GM23338 (cell line): ENCODE results near the gene DCAF7. TPM values are rescaled to one million over a fixed set of nuclear protein-coding genes. Genes with fewer than 3 reads are reported as not detected.

Experiments used
- ATAC-seq: fragments of 200-7000 bp; cut with Tn5 transposase; 3 replicates; pipeline ENCODE4 v1.9.1; 2020
- DNase-seq: peaks from one replicate; pipeline ENCODE4 v3.0.0-alpha.2; 2015; ENCODE audit warnings: low spot score
- H2AFZ ChIP-seq: fragments of 200-600 bp; sonication (generic); 2 replicates; pipeline ENCODE4 v1.8.0; 2016; ENCODE audit warnings: antibody characterized with exemption, mild to moderate bottlenecking, moderate library complexity
- H3F3A ChIP-seq: fragments of 200-600 bp; sonication (generic); replicated peaks from 2 replicates; pipeline ENCODE4 v1.8.0; 2017; ENCODE audit warnings: antibody characterized with exemption, mixed run types, low read depth
- H3K27ac ChIP-seq: fragments of 200-600 bp; sonication (generic); 2 replicates; pipeline ENCODE4 v1.6.1; 2016; ENCODE audit warnings: low read depth
- H3K27me3 ChIP-seq: fragments of 200-600 bp; sonication (generic); 2 replicates; pipeline ENCODE4 v1.8.0; 2016; ENCODE audit warnings: mild to moderate bottlenecking, mixed run types, moderate library complexity; ENCODE audit not compliant: insufficient read depth
- H3K36me3 ChIP-seq: fragments of 200-600 bp; sonication (generic); 2 replicates; pipeline ENCODE4 v1.8.0; 2016; ENCODE audit warnings: mild to moderate bottlenecking; ENCODE audit not compliant: insufficient read depth
- H3K4me1 ChIP-seq: fragments of 200-600 bp; sonication (generic); 2 replicates; pipeline ENCODE4 v1.8.0; 2016; ENCODE audit warnings: mild to moderate bottlenecking, moderate library complexity; ENCODE audit not compliant: insufficient read depth
- H3K4me2 ChIP-seq: fragments of 200-600 bp; sonication (generic); 2 replicates; pipeline ENCODE4 v1.7.1; 2017; ENCODE audit warnings: mixed run types
- H3K4me3 ChIP-seq: fragments of 200-600 bp; sonication (generic); 2 replicates; pipeline ENCODE4 v1.6.1; 2016; ENCODE audit warnings: mixed run types
- H3K79me2 ChIP-seq: fragments of 200-600 bp; sonication (generic); replicated peaks from 2 replicates; pipeline ENCODE4 v1.8.0; 2017; ENCODE audit warnings: mild to moderate bottlenecking; ENCODE audit not compliant: insufficient read depth
- H3K9me2 ChIP-seq: fragments of 200-600 bp; sonication (generic); 2 replicates; pipeline ENCODE4 v1.8.0; 2017; ENCODE audit not compliant: insufficient read depth
- H4K20me1 ChIP-seq: fragments of 200-600 bp; sonication (generic); replicated peaks from 2 replicates; pipeline ENCODE4 v1.8.0; 2017; ENCODE audit warnings: mild to moderate bottlenecking; ENCODE audit not compliant: insufficient read depth
- H3K27ac Mint-ChIP-seq: 2 replicates; pipeline ENCODE4 v1.8.0; 2020; ENCODE audit warnings: inconsistent platforms, mild to moderate bottlenecking, moderate library complexity, mixed read lengths
- H3K27me3 Mint-ChIP-seq: 3 replicates; pipeline ENCODE4 v1.8.0; 2022; ENCODE audit warnings: low read depth, mild to moderate bottlenecking, moderate library complexity, mixed read lengths, inconsistent platforms; ENCODE audit not compliant: insufficient read depth, poor library complexity
- H3K36me3 Mint-ChIP-seq: 3 replicates; pipeline ENCODE4 v1.8.0; 2021; ENCODE audit warnings: low read depth, mild to moderate bottlenecking, inconsistent platforms, moderate library complexity, mixed read lengths
- H3K4me1 Mint-ChIP-seq: 3 replicates; pipeline ENCODE4 v1.8.0; 2020; ENCODE audit warnings: mild to moderate bottlenecking, inconsistent platforms, mixed read lengths
- H3K4me3 Mint-ChIP-seq: 3 replicates; pipeline ENCODE4 v1.8.0; 2021; ENCODE audit warnings: moderate library complexity, mild to moderate bottlenecking, inconsistent platforms, mixed read lengths
- H3K9me3 Mint-ChIP-seq: 3 replicates; pipeline ENCODE4 v1.8.0; 2020; ENCODE audit warnings: moderate library complexity, mild to moderate bottlenecking, inconsistent platforms, mixed read lengths
- CREB1 ChIP-seq: fragments of 250-450 bp; sonication (Bioruptor Pico); IDR thresholded peaks from 2 replicates; pipeline ENCODE4 v1.5.0; 2020; ENCODE audit warnings: low read depth, mild to moderate bottlenecking, moderate library complexity
- CTCF ChIP-seq, 2 experiments: fragments of 200-600 bp in 1 of 2; sonication (generic) in 1 of 2; conservative IDR thresholded peaks; 2 replicates each; pipeline versions ENCODE4 v1.5.1 to v1.6.1; 2016 to 2017; ENCODE audit warnings: antibody characterized with exemption in 2 of 2, low read depth in 2 of 2, mild to moderate bottlenecking in 2 of 2, moderate library complexity in 1 of 2
- EZH2phosphoT487 ChIP-seq: fragments of 200-600 bp; sonication (generic); IDR thresholded peaks from one replicate; pipeline ENCODE4 v1.8.1; 2018; ENCODE audit warnings: antibody characterized with exemption; ENCODE audit not compliant: unreplicated experiment
- JUNB ChIP-seq: IDR thresholded peaks from one replicate; pipeline ENCODE4 v1.6.1; 2016; ENCODE audit warnings: antibody characterized with exemption; ENCODE audit not compliant: unreplicated experiment
- NANOG ChIP-seq: IDR thresholded peaks from 2 replicates; pipeline ENCODE4 v1.6.1; 2016; ENCODE audit warnings: antibody characterized with exemption, borderline replicate concordance
- STAT1 ChIP-seq: IDR thresholded peaks from one replicate; pipeline ENCODE4 v1.6.1; 2016; ENCODE audit warnings: antibody characterized with exemption; ENCODE audit not compliant: unreplicated experiment
- ZNF331 ChIP-seq: fragments of 250-450 bp; sonication (Bioruptor Pico); IDR thresholded peaks from 2 replicates; pipeline ENCODE4 v1.5.0; 2020; ENCODE audit warnings: low read depth, mild to moderate bottlenecking, moderate library complexity
- polyA plus RNA-seq: library from polyadenylated mRNA; unstranded; fragments of >200 nt; fragmentation: Nextera tagmentation; extraction: Ambion mirVana; gene quantifications from 2 replicates; pipeline ENCODE4 v1.2.1, GENCODE V29; 2016
- total RNA-seq: library from RNA; depleted of rRNA; stranded (reverse); fragments of >200 nt; shearing (Covaris generic); gene quantifications from 2 replicates; pipeline ENCODE4 v1.2.3, GENCODE V29; 2014

DCAF7 gene
- total and polyA plus RNA-seq, 2 experiments from 2014 or later = 31.3 to 60.1 TPM

GRCh38 chr17:63512388-63512787, 37.9 kb upstream of the DCAF7 start:
- ATAC-seq (no peak), DNase-seq (no peak)
- Histone ChIP-seq H2AFZ (no peak overlapping the region), H3K9me2 (no peaks in the 10 kb centered on the region), H3K27me3 (no peaks in the 10 kb centered on the region), H3F3A (no peaks in the 10 kb centered on the region), H3K4me3 (no peak overlapping the region), H3K79me2 (no peaks in the 10 kb centered on the region), H3K27ac (no peak overlapping the region), H3K4me1 (no peaks in the 10 kb centered on the region), H3K4me2 (no peak overlapping the region), H4K20me1 (no peaks in the 10 kb centered on the region), H3K36me3 (no peaks in the 10 kb centered on the region)
- TF ChIP-seq CREB1 (CRISPR knock-in tag) (no peak), STAT1 (no peak), CTCF (conservative IDR thresholded peaks at IDR 0.05; ENCODE audit: low read depth in 2 of 2) (no peak), JUNB (no peak)
- no peak overlapping the region for H3K27ac Mint-ChIP-seq
- no peaks in the 10 kb centered on the region for H3K36me3 Mint-ChIP-seq
- H3K4me3 Mint-ChIP-seq = no peak overlapping the region
- H3K27me3 Mint-ChIP-seq = peaks cover 2% of the 10 kb centered on the region
- H3K9me3 Mint-ChIP-seq = no peaks in the 10 kb centered on the region; the same call in 2 of the 3 replicates
- H3K4me1 Mint-ChIP-seq = no peaks in the 10 kb centered on the region

GRCh38 chr17:63512896-63513644, 37.2 kb upstream of the DCAF7 start:
- H2AFZ ChIP-seq = no peak overlapping the region
- no peak for DNase-seq
- TF ChIP-seq ZNF331 (CRISPR knock-in tag) = no peak
- no peak for TF ChIP-seq NANOG
- no peak overlapping the region for H3K4me2 ChIP-seq
- Mint-ChIP-seq H3K36me3 (no peaks in the 10 kb centered on the region), H3K27ac (no peak overlapping the region), H3K27me3 (peaks cover 1% of the 10 kb centered on the region), H3K4me3 (no peak overlapping the region), H3K4me1 (no peaks in the 10 kb centered on the region), H3K9me3 (no peaks in the 10 kb centered on the region; the same call in 2 of the 3 replicates)
- no peak overlapping the region for H3K27ac ChIP-seq
- no peaks in the 10 kb centered on the region for H3K4me1 ChIP-seq
- H3K79me2 ChIP-seq = no peaks in the 10 kb centered on the region
- no peaks in the 10 kb centered on the region for H3K9me2 ChIP-seq
- H3K36me3 ChIP-seq = no peaks in the 10 kb centered on the region
- H3F3A ChIP-seq = no peaks in the 10 kb centered on the region
- no peak for ATAC-seq
- no peaks in the 10 kb centered on the region for H3K27me3 ChIP-seq
- H3K4me3 ChIP-seq = no peak overlapping the region
- no peaks in the 10 kb centered on the region for H4K20me1 ChIP-seq

- Mint-ChIP-seq H3K4me3 (no peak overlapping the region), H3K36me3 (no peaks in the 10 kb centered on the region), H3K27ac (no peak overlapping the region), H3K4me1 (no peaks in the 10 kb centered on the region), H3K9me3 (no peaks in the 10 kb centered on the region; the same call in 2 of the 3 replicates), H3K27me3 (peaks cover 1% of the 10 kb centered on the region)
- H3K79me2 ChIP-seq = no peaks in the 10 kb centered on the region
- no peak overlapping the region for H3K4me3 ChIP-seq
- H3K27me3 ChIP-seq = no peaks in the 10 kb centered on the region
- ATAC-seq (no peak), DNase-seq (no peak)
- H3K9me2 ChIP-seq = no peaks in the 10 kb centered on the region
- no peaks in the 10 kb centered on the region for H4K20me1 ChIP-seq
- no peak overlapping the region for H3K4me2 ChIP-seq
- no peak overlapping the region for H2AFZ ChIP-seq
- no peaks in the 10 kb centered on the region for H3F3A ChIP-seq
- TF ChIP-seq EZH2phosphoT487 = no peak
- no peak overlapping the region for H3K27ac ChIP-seq
- H3K4me1 ChIP-seq = no peaks in the 10 kb centered on the region
- no peaks in the 10 kb centered on the region for H3K36me3 ChIP-seq
Observed at GRCh38 chr17:63514477-63514876, 35.8 kb upstream of the DCAF7 start.
